NT2/D1 (cell line): ENCODE data around the gene CSGALNACT2.

Source experiments
- SUZ12 ChIP-seq: IDR thresholded peaks from 2 replicates; pipeline ENCODE4 v1.6.1; 2011; ENCODE audit not compliant: insufficient read length, insufficient read depth; ENCODE audit errors: extremely low read depth
- YY1 ChIP-seq: IDR thresholded peaks from 2 replicates; pipeline ENCODE4 v1.6.1; 2011; ENCODE audit not compliant: insufficient read length, insufficient read depth
- ZNF274 ChIP-seq: IDR thresholded peaks from 2 replicates; pipeline ENCODE4 v1.6.1; 2011; ENCODE audit warnings: mild to moderate bottlenecking, low read depth, low read length

GRCh38 chr10:43135656-43136055, 2.6 kb upstream of the CSGALNACT2 start:
- TF ChIP-seq YY1 (no peak), ZNF274 (no peak), SUZ12 (no peak)
